ENCODE measurements around the gene AIMP1. TPM values are rescaled to one million over a fixed set of nuclear protein-coding genes. Genes with fewer than 3 reads are reported as not detected.
A peak's percentile ranks its signal among the peaks of the same experiment; 100 is the strongest.

Gene AIMP1
- total RNA-seq, 2 donors from 2014 or later = 45.1 to 56.2 TPM

- H3K9ac ChIP-seq (ENCODE audit: low read depth in 2 of 2, low read length in 2 of 2) = no peak overlapping the region
These were observed 9.4 kb downstream of the AIMP1 start for GRCh38 chr4:106325800-106326199.

DNA sequence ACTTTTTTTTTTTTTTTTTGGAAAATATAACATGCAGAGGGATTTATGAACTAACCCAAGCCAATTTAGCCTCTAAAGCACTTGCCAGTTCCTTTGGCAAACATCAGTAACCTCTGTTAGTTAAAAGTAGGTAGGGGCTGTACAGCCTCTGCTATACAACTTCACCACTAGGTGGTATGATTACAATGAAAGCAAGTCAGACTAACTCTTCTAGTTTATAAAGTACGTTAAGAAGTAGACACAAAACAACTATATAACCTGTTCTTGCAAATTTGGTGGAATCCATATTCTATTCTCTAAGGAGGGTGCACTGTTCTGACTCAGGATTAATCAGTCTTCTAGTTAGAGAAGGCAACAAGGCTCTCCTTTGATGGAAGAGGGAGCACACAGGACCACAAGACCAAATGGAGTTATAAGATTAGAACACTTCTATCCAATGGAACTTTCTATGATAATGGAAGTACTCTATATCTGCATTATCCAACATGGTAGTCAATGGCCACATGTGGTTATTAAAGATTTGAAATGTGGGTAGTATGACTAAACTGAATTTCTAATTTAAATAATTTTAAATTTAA, 12.8 kb downstream of the AIMP1 start:
- intact Hi-C loops (cut with DNase I) = loop anchor here (10.0 kb wide), 1 partner anchor 74 kb away; no protein-coding TSS in a partner anchor
- TF ChIP-seq, protein P1, sequence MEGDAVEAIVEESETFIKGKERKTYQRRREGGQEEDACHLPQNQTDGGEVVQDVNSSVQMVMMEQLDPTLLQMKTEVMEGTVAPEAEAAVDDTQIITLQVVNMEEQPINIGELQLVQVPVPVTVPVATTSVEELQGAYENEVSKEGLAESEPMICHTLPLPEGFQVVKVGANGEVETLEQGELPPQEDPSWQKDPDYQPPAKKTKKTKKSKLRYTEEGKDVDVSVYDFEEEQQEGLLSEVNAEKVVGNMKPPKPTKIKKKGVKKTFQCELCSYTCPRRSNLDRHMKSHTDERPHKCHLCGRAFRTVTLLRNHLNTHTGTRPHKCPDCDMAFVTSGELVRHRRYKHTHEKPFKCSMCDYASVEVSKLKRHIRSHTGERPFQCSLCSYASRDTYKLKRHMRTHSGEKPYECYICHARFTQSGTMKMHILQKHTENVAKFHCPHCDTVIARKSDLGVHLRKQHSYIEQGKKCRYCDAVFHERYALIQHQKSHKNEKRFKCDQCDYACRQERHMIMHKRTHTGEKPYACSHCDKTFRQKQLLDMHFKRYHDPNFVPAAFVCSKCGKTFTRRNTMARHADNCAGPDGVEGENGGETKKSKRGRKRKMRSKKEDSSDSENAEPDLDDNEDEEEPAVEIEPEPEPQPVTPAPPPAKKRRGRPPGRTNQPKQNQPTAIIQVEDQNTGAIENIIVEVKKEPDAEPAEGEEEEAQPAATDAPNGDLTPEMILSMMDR (IDR thresholded peaks at IDR 0.05) = peak; percentile 54
- Histone ChIP-seq H3K27ac (no peak overlapping the region), H3K9ac (ENCODE audit: low read depth in 2 of 2, low read length in 2 of 2) (no peak overlapping the region), H3K4me1 (no peaks in the 10 kb centered on the region), H3K4me3 (no peak overlapping the region), H3K27me3 (no peaks in the 10 kb centered on the region), H3K9me3 (no peaks in the 10 kb centered on the region), H3K36me3 (no peaks in the 10 kb centered on the region)
- no peak for DNase-seq

More at GRCh38 chr4:106325800-106326199, 9.4 kb downstream of the AIMP1 start:
- intact Hi-C loops (cut with DNase I) = loop anchor here (10.0 kb wide), 1 partner anchor 71 kb away; no protein-coding TSS in a partner anchor
- TF ChIP-seq, protein P1 (IDR thresholded peaks at IDR 0.05) = no peak
- Histone ChIP-seq H3K9me3 (no peaks in the 10 kb centered on the region), H3K4me1 (no peaks in the 10 kb centered on the region), H3K27ac (no peak overlapping the region), H3K36me3 (no peaks in the 10 kb centered on the region), H3K4me3 (no peak overlapping the region), H3K27me3 (no peaks in the 10 kb centered on the region)
- no peak for DNase-seq

DNA sequence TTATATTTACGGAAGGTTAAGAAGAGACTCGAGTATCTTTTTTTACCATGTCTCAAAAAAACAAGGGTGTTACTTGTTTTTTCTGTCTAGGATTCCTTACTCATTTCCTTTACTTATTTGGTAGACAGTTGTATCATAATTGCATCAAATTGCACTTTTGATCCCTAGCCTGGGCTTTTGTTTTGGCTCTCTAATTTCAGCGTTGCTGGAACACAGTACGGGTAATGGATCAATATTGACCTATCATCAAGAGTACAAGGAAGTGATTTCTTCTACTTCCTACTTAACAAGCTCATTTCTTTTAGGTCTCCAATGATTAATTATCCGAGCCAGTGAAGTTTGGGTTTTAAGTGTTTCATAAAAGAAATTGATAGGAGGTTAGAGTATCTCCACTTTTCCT, 16.8 kb downstream of the AIMP1 start:
- TF ChIP-seq, protein P1 (IDR thresholded peaks at IDR 0.05) = no peak
- Histone ChIP-seq H3K4me1 (no peaks in the 10 kb centered on the region), H3K4me3 (no peak overlapping the region), H3K36me3 (no peaks in the 10 kb centered on the region), H3K27ac (no peak overlapping the region), H3K9me3 (no peaks in the 10 kb centered on the region), H3K27me3 (no peaks in the 10 kb centered on the region), H3K9ac (ENCODE audit: low read depth in 2 of 2, low read length in 2 of 2) (no peak overlapping the region)
- no peak for DNase-seq
- intact Hi-C loops (cut with DNase I) = no loop called here

GRCh38 chr4:106334741-106335470, 18.6 kb downstream of the AIMP1 start:
- H3K4me1 ChIP-seq = no peaks in the 10 kb centered on the region
- H3K9ac ChIP-seq (ENCODE audit: low read depth in 2 of 2, low read length in 2 of 2) = no peak overlapping the region
- H3K9me3 ChIP-seq = no peaks in the 10 kb centered on the region
- intact Hi-C loops (cut with DNase I) = no loop called here
- no peak overlapping the region for H3K27ac ChIP-seq
- H3K4me3 ChIP-seq = no peak overlapping the region
- DNase-seq = no peak
- no peaks in the 10 kb centered on the region for H3K36me3 ChIP-seq
- TF ChIP-seq, protein P1 (IDR thresholded peaks at IDR 0.05) = no peak
- H3K27me3 ChIP-seq = no peaks in the 10 kb centered on the region

DNA sequence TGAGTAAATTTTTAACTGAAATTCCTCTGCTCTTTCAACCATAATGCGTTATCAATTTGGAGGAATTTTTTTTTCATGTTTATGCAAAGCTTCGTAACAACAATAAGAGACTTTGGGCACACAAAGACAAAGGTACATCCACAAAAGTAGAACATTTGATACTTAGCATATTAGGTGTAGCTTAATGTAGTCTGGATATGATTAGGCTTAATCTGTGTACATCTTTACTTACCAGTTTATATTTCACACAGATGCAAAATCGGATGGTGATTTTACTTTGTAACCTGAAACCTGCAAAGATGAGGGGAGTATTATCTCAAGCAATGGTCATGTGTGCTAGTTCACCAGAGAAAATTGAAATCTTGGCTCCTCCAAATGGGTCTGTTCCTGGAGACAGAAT, 20.3 kb downstream of the AIMP1 start:
- no peaks in the 10 kb centered on the region for H3K36me3 ChIP-seq
- TF ChIP-seq, protein P1 (IDR thresholded peaks at IDR 0.05) = no peak

More for the DNA sequence above, 20.3 kb downstream of the AIMP1 start:
- no peak overlapping the region for H3K4me3 ChIP-seq
- no peak overlapping the region for H3K9ac ChIP-seq (ENCODE audit: low read depth in 2 of 2, low read length in 2 of 2)
- H3K4me1 ChIP-seq = no peaks in the 10 kb centered on the region
- no peak for DNase-seq
- H3K27me3 ChIP-seq = no peaks in the 10 kb centered on the region
- H3K9me3 ChIP-seq = no peaks in the 10 kb centered on the region
- H3K27ac ChIP-seq = no peak overlapping the region
- intact Hi-C loops (cut with DNase I) = no loop called here
